ENCODE results near the gene MORN1. TPM values are rescaled to one million over a fixed set of nuclear protein-coding genes. Genes with fewer than 3 reads are reported as not detected.

MORN1 gene
- total and polyA plus RNA-seq, 4 donors = 5.2 to 23.9 (median 13.9) TPM

DNA sequence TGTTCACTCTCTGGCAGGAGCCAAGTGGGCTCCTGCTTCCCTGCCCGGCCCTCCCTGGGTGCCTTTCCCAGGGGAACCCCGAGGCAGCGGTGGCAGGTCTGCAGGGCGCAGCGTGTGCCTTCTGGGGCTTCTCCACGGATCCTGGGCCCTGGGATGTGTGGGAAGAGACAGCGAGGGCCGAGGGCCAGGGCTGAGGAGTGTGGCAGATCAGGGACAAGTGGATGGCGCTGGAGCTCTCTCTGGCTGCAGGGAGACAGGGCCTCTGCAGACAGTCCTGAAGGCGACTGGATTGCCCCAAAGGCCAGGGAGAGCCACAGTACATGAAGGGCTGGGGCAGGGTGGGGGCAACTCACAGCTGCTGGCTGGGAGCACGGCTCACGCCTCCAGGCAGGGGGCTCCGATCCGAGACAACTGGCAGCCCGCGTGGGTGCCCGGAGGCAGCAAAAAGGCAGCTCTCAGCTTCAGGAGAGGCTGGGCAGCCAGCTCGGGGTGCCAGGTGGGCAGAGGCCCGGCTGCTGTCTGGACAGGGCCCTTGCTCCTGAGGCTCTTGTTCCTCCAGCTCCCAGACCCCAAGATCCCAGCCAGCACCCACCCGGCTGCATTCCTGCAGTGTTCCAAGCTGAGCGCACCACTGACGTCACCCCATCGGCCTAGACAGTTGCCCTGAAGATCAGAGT, 16.0 kb downstream of the MORN1 start:
- Histone ChIP-seq H3K9ac (ENCODE audit: insufficient read depth in 1 of 2, low read length in 2 of 2) (no peak overlapping the region), H3K9me3 (ENCODE audit: control insufficient read depth in 4 of 4, insufficient read depth in 3 of 4, low read length in 3 of 4) (no peaks in the 10 kb centered on the region), H3K4me3 (no peak overlapping the region), H3K27ac (ENCODE audit: low read depth in 1 of 2, low read length in 1 of 2) (no peak overlapping the region), H3K4me1 (ENCODE audit: control insufficient read depth in 5 of 5, insufficient read depth in 5 of 5, low read length in 5 of 5) (no peaks in the 10 kb centered on the region), H3K27me3 (ENCODE audit: control insufficient read depth in 3 of 3, insufficient read depth in 3 of 3, low read length in 2 of 3) (no peaks in the 10 kb centered on the region), H3K36me3 (ENCODE audit: control insufficient read depth in 4 of 4, insufficient read depth in 4 of 4, low read length in 4 of 4) (peaks cover 0 to 12% (median 4%) of the 10 kb centered on the region in 4 donors)
- no peak for TF ChIP-seq CTCF (IDR thresholded peaks at IDR 0.05; ENCODE audit: control extremely low read depth, extremely low read depth)
- DNase-seq (no peak), ATAC-seq (ENCODE audit: insufficient read depth, low FRiP score) (no peak)
- 81 to 91% methylated on average over 20 to 23 of the region's 23 CpGs for WGBS, 2 donors

GRCh38 chr1:2374252-2375155, 16.9 kb downstream of the MORN1 start:
- no peak overlapping the region for H3K27ac ChIP-seq (ENCODE audit: low read depth in 1 of 2, low read length in 1 of 2)
- TF ChIP-seq CTCF (IDR thresholded peaks at IDR 0.05; ENCODE audit: control extremely low read depth, extremely low read depth) = no peak
- ATAC-seq (ENCODE audit: insufficient read depth, low FRiP score) (no peak), DNase-seq (no peak)
- no peaks in the 10 kb centered on the region for H3K4me1 ChIP-seq (ENCODE audit: control insufficient read depth in 5 of 5, insufficient read depth in 5 of 5, low read length in 5 of 5)
- H3K9ac ChIP-seq (ENCODE audit: insufficient read depth in 1 of 2, low read length in 2 of 2) = no peak overlapping the region
- no peak overlapping the region for H3K4me3 ChIP-seq
- H3K9me3 ChIP-seq (ENCODE audit: control insufficient read depth in 4 of 4, insufficient read depth in 3 of 4, low read length in 3 of 4) = no peaks in the 10 kb centered on the region
- peaks cover 0 to 12% (median 6%) of the 10 kb centered on the region in 4 donors for H3K36me3 ChIP-seq (ENCODE audit: control insufficient read depth in 4 of 4, insufficient read depth in 4 of 4, low read length in 4 of 4)
- 84 to 89% methylated on average over 17 of the region's 17 CpGs for WGBS, 2 donors
- no peaks in the 10 kb centered on the region for H3K27me3 ChIP-seq (ENCODE audit: control insufficient read depth in 3 of 3, insufficient read depth in 3 of 3, low read length in 2 of 3)

- Histone ChIP-seq H3K27me3 (ENCODE audit: control insufficient read depth in 3 of 3, insufficient read depth in 3 of 3, low read length in 2 of 3) (no peaks in the 10 kb centered on the region), H3K4me3 (no peak overlapping the region)
- 90 to 92% methylated on average over 20 of the region's 20 CpGs for WGBS, 2 donors
Observed at GRCh38 chr1:2373551-2374251, 17.7 kb downstream of the MORN1 start.

More at GRCh38 chr1:2373551-2374251, 17.7 kb downstream of the MORN1 start:
- Histone ChIP-seq H3K4me1 (ENCODE audit: control insufficient read depth in 5 of 5, insufficient read depth in 5 of 5, low read length in 5 of 5) (no peaks in the 10 kb centered on the region), H3K36me3 (ENCODE audit: control insufficient read depth in 4 of 4, insufficient read depth in 4 of 4, low read length in 4 of 4) (peaks cover 0 to 12% (median 8%) of the 10 kb centered on the region in 4 donors), H3K9me3 (ENCODE audit: control insufficient read depth in 4 of 4, insufficient read depth in 3 of 4, low read length in 3 of 4) (no peaks in the 10 kb centered on the region), H3K9ac (ENCODE audit: insufficient read depth in 1 of 2, low read length in 2 of 2) (no peak overlapping the region), H3K27ac (ENCODE audit: low read depth in 1 of 2, low read length in 1 of 2) (no peak overlapping the region)
- DNase-seq (no peak), ATAC-seq (ENCODE audit: insufficient read depth, low FRiP score) (no peak)
- TF ChIP-seq CTCF (IDR thresholded peaks at IDR 0.05; ENCODE audit: control extremely low read depth, extremely low read depth) = no peak
